HCT116 (cell line): ENCODE data around the gene C10orf90.

Source experiments
- CTCF ChIP-seq, 3 experiments: fragments of 200-600 bp in 1 of 3; sonication (generic) in 1 of 3; IDR thresholded peaks in 2 of 3; conservative IDR thresholded peaks in 1 of 3; 2 replicates each; pipeline ENCODE4 v1.5.1; 2012 to 2017; ENCODE audit warnings: low read depth in 2 of 3, low read length in 2 of 3, antibody characterized with exemption in 1 of 3, borderline replicate concordance in 1 of 3, control low read depth in 1 of 3, mild to moderate bottlenecking in 1 of 3, mixed read lengths in 1 of 3, mixed run types in 1 of 3, moderate library complexity in 1 of 3; ENCODE audit not compliant: insufficient read depth in 1 of 3
- EZH2 ChIP-seq: fragments of 200-600 bp; sonication (generic); IDR thresholded peaks from 2 replicates; pipeline ENCODE4 v1.6.1; 2017; ENCODE audit warnings: antibody characterized with exemption, mixed run types
- POLR2AphosphoS5 ChIP-seq: IDR thresholded peaks from 2 replicates; pipeline ENCODE4 v1.6.1; 2011; ENCODE audit warnings: mild to moderate bottlenecking, low read depth, low read length, moderate library complexity
- SIN3A ChIP-seq: IDR thresholded peaks from 2 replicates; pipeline ENCODE4 v1.6.1; 2012; ENCODE audit warnings: low read depth
- TCF7L2 ChIP-seq: IDR thresholded peaks from 2 replicates; pipeline ENCODE4 v1.7.0; 2011; ENCODE audit warnings: borderline replicate concordance, inconsistent platforms; ENCODE audit not compliant: insufficient read depth, insufficient read length; ENCODE audit errors: extremely low read depth
- TF ChIP-seq, protein P1 (sequence below): IDR thresholded peaks from 2 replicates; pipeline ENCODE4 v1.6.1; 2012

- no peak for TF ChIP-seq POLR2AphosphoS5
- no peak for TF ChIP-seq TCF7L2
- no peak for TF ChIP-seq SIN3A
- no peak for TF ChIP-seq CTCF (IDR thresholded peaks at IDR 0.05 in 2 of 3, conservative IDR thresholded peaks at IDR 0.05 in 1 of 3; ENCODE audit: borderline replicate concordance in 1 of 3, insufficient read depth in 1 of 3, low read depth in 2 of 3, low read length in 2 of 3)
- TF ChIP-seq, protein P1, sequence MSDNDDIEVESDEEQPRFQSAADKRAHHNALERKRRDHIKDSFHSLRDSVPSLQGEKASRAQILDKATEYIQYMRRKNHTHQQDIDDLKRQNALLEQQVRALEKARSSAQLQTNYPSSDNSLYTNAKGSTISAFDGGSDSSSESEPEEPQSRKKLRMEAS, result no peak
- no peak for TF ChIP-seq EZH2
These were observed 246.6 kb downstream of the C10orf90 start for GRCh38 chr10:126423732-126424491.
